Gastrocnemius medialis (tissue), 4 donors: ENCODE measurements around the gene WDR91.

ENCODE experiments used
- CTCF ChIP-seq, 5 experiments: fragments of 450-650 bp in 3 of 5; fragments of 200-600 bp in 2 of 5; sonication (generic) in 2 of 5; IDR thresholded peaks in 4 of 5; conservative IDR thresholded peaks in 1 of 5; 1 replicate in 4 of 5; 2 replicates in 1 of 5; pipeline ENCODE4 v1.5.1; 2016 to 2019; ENCODE audit warnings: antibody characterized with exemption in 5 of 5, mild to moderate bottlenecking in 3 of 5, moderate library complexity in 3 of 5
- POLR2A ChIP-seq, 2 donors: fragments of 450-650 bp; IDR thresholded peaks; one replicate each; pipeline ENCODE4 v1.6.1; 2017; ENCODE audit warnings: antibody characterized with exemption in 2 of 2, mild to moderate bottlenecking in 2 of 2, moderate library complexity in 2 of 2

GRCh38 chr7:135246191-135246825 is 35.0 kb upstream of the WDR91 start:
- no peak for TF ChIP-seq CTCF (IDR thresholded peaks at IDR 0.05 in 4 of 5, conservative IDR thresholded peaks at IDR 0.05 in 1 of 5)
- no peak for TF ChIP-seq POLR2A (IDR thresholded peaks at IDR 0.05)
